H9 (cell line): ENCODE measurements around the gene NRG3. TPM values are rescaled to one million over a fixed set of nuclear protein-coding genes. Genes with fewer than 3 reads are reported as not detected.
"Not testable (repeated sequence)": the region's sequence is repeated elsewhere in the genome, so short reads cannot be mapped to it uniquely, and the experiment has no call there.

ENCODE experiments used
- DNase-seq: peaks from one replicate; pipeline ENCODE4 v3.0.0-alpha.2; 2017
- H2AFZ ChIP-seq: one replicate; pipeline ENCODE4 v1.6.1; 2013; ENCODE audit warnings: mild to moderate bottlenecking, low read length, control low read depth, moderate library complexity
- H2AK5ac ChIP-seq: 2 replicates; pipeline ENCODE4 v1.6.1; 2013; ENCODE audit warnings: low read length, control low read depth, mixed read lengths; ENCODE audit not compliant: insufficient read length
- H2BK120ac ChIP-seq: one replicate; pipeline ENCODE4 v1.6.1; 2013; ENCODE audit warnings: low read depth, mild to moderate bottlenecking, low read length, control low read depth, inconsistent platforms; ENCODE audit not compliant: poor library complexity, severe bottlenecking
- H2BK12ac ChIP-seq: 2 replicates; pipeline ENCODE4 v1.6.1; 2013; ENCODE audit warnings: low read length, control low read depth, mixed read lengths, low read depth; ENCODE audit not compliant: insufficient read length
- H2BK15ac ChIP-seq: 2 replicates; pipeline ENCODE4 v1.6.1; 2013; ENCODE audit warnings: low read depth, low read length, control low read depth
- H2BK20ac ChIP-seq: one replicate; pipeline ENCODE4 v1.6.1; 2013; ENCODE audit warnings: low read depth, mild to moderate bottlenecking, low read length, control low read depth, inconsistent platforms; ENCODE audit not compliant: poor library complexity, severe bottlenecking
- H2BK5ac ChIP-seq: 2 replicates; pipeline ENCODE4 v1.6.1; 2013; ENCODE audit warnings: low read length, control low read depth, mixed read lengths; ENCODE audit not compliant: insufficient read length
- H3K14ac ChIP-seq: 2 replicates; pipeline ENCODE4 v1.6.1; 2013; ENCODE audit warnings: low read length, control low read depth; ENCODE audit not compliant: insufficient read depth
- H3K18ac ChIP-seq: 2 replicates; pipeline ENCODE4 v1.6.1; 2013; ENCODE audit warnings: low read depth, mild to moderate bottlenecking, mixed read lengths, low read length, control low read depth; ENCODE audit not compliant: insufficient read length
- H3K23ac ChIP-seq: 2 replicates; pipeline ENCODE4 v1.6.1; 2013; ENCODE audit warnings: low read length, control low read depth, mixed read lengths, low read depth; ENCODE audit not compliant: insufficient read length
- H3K23me2 ChIP-seq: 2 replicates; pipeline ENCODE4 v1.6.1; 2013; ENCODE audit warnings: low read depth, mild to moderate bottlenecking, mixed read lengths, low read length, control low read depth; ENCODE audit not compliant: insufficient read length, poor library complexity, severe bottlenecking
- H3K27ac ChIP-seq: 2 replicates; pipeline ENCODE4 v1.5.1; 2013; ENCODE audit warnings: low read length, control low read depth, mixed read lengths, low read depth; ENCODE audit not compliant: insufficient read length
- H3K27me3 ChIP-seq: 2 replicates; pipeline ENCODE4 v1.6.1; 2013; ENCODE audit warnings: low read length, control low read depth, inconsistent platforms; ENCODE audit not compliant: insufficient read depth
- H3K4ac ChIP-seq: 2 replicates; pipeline ENCODE4 v1.6.1; 2013; ENCODE audit warnings: low read depth, mild to moderate bottlenecking, control low read depth, inconsistent platforms, low read length, moderate library complexity
- H3K4me1 ChIP-seq: 2 replicates; pipeline ENCODE4 v1.6.1; 2013; ENCODE audit warnings: low read length, control low read depth, inconsistent platforms; ENCODE audit not compliant: insufficient read depth
- H3K4me2 ChIP-seq: 2 replicates; pipeline ENCODE4 v1.6.1; 2013; ENCODE audit warnings: low read length, control low read depth, mixed read lengths; ENCODE audit not compliant: insufficient read length, insufficient read depth
- H3K56ac ChIP-seq: 2 replicates; pipeline ENCODE4 v1.6.1; 2013; ENCODE audit warnings: low read depth, mild to moderate bottlenecking, mixed read lengths, low read length, control low read depth; ENCODE audit not compliant: insufficient read length
- H3K79me1 ChIP-seq: 2 replicates; pipeline ENCODE4 v1.6.1; 2013; ENCODE audit warnings: low read depth, mild to moderate bottlenecking, moderate library complexity, low read length, control low read depth, inconsistent platforms; ENCODE audit not compliant: insufficient read depth, poor library complexity, severe bottlenecking
- H3K79me2 ChIP-seq: 2 replicates; pipeline ENCODE4 v1.6.1; 2013; ENCODE audit warnings: low read length, control low read depth, inconsistent platforms; ENCODE audit not compliant: insufficient read depth
- H3K9ac ChIP-seq: 2 replicates; pipeline ENCODE4 v1.6.1; 2013; ENCODE audit warnings: low read length, control low read depth, mixed read lengths; ENCODE audit not compliant: insufficient read length; ENCODE audit errors: extremely low read depth
- H3K9me3 ChIP-seq: one replicate; pipeline ENCODE4 v1.6.1; 2013; ENCODE audit warnings: low read depth, low read length, inconsistent platforms; ENCODE audit not compliant: control insufficient read depth
- H3T11ph ChIP-seq: one replicate; pipeline ENCODE4 v1.6.1; 2013; ENCODE audit warnings: mild to moderate bottlenecking, low read length, control low read depth, inconsistent platforms
- H4K20me1 ChIP-seq: one replicate; pipeline ENCODE4 v1.6.1; 2013; ENCODE audit not compliant: control insufficient read depth, insufficient read length, insufficient read depth
- H4K5ac ChIP-seq: 2 replicates; pipeline ENCODE4 v1.6.1; 2013; ENCODE audit warnings: low read depth, mild to moderate bottlenecking, mixed read lengths, low read length, control low read depth; ENCODE audit not compliant: insufficient read length
- H4K8ac ChIP-seq: replicated peaks from 2 replicates; pipeline ENCODE4 v1.6.1; 2013; ENCODE audit warnings: low read length, control low read depth, mixed read lengths, low read depth; ENCODE audit not compliant: insufficient read length
- H4K91ac ChIP-seq: 2 replicates; pipeline ENCODE4 v1.6.1; 2013; ENCODE audit warnings: low read depth, mild to moderate bottlenecking, moderate library complexity, mixed read lengths, low read length, control low read depth; ENCODE audit not compliant: insufficient read length
- H3K27ac Mint-ChIP-seq, 3 experiments: 2 replicates in 2 of 3; 3 replicates in 1 of 3; pipeline ENCODE4 v1.8.0; 2020 to 2021; ENCODE audit warnings: mixed read lengths in 3 of 3, mild to moderate bottlenecking in 1 of 3, moderate library complexity in 1 of 3
- H3K27me3 Mint-ChIP-seq: 2 replicates; pipeline ENCODE4 v1.8.0; 2021; ENCODE audit warnings: low read depth, mild to moderate bottlenecking, moderate library complexity, mixed read lengths
- H3K36me3 Mint-ChIP-seq, 3 experiments: 2 replicates in 2 of 3; 3 replicates in 1 of 3; pipeline ENCODE4 v1.8.0; 2020 to 2021; ENCODE audit warnings: low read depth in 3 of 3, mixed read lengths in 3 of 3; ENCODE audit not compliant: insufficient read depth in 1 of 3
- H3K4me1 Mint-ChIP-seq, 2 experiments: 2 replicates each; pipeline ENCODE4 v1.8.0; 2020; ENCODE audit warnings: mixed read lengths in 2 of 2
- H3K4me3 Mint-ChIP-seq, 2 experiments: 2 replicates in 1 of 2; 3 replicates in 1 of 2; pipeline ENCODE4 v1.8.0; 2020 to 2021; ENCODE audit warnings: mild to moderate bottlenecking in 2 of 2, mixed read lengths in 2 of 2, moderate library complexity in 1 of 2
- H3K9me3 Mint-ChIP-seq, 2 experiments: 2 replicates in 1 of 2; 3 replicates in 1 of 2; pipeline ENCODE4 v1.8.0; 2020; ENCODE audit warnings: mild to moderate bottlenecking in 2 of 2, mixed read lengths in 2 of 2, moderate library complexity in 1 of 2
- CTCF ChIP-seq: fragments of 200-600 bp; sonication (generic); conservative IDR thresholded peaks from 3 replicates; pipeline ENCODE4 v1.8.0; 2021; ENCODE audit warnings: antibody characterized with exemption, mild to moderate bottlenecking
- WGBS: extraction: QIAGEN DNeasy Blood & Tissue Kit; methylation state at CpG from one replicate; pipeline ENCODE4 v1.1.7; 2013; ENCODE audit warnings: missing lambda C conversion rate, low lambda C conversion rate, mixed read lengths; ENCODE audit not compliant: insufficient read length; ENCODE audit errors: extremely low coverage; 5-methylcytosine and 5-hydroxymethylcytosine counted together
- total RNA-seq: library from RNA; stranded (reverse); gene quantifications from 2 replicates; pipeline ENCODE4 v1.2.1, GENCODE V29; 2021

The NRG3 gene
- total RNA-seq, 1 experiment from 2014 or later = 1.6 TPM

- H3K4me1 Mint-ChIP-seq = no peaks in the 10 kb centered on the region
- WGBS = no CpG with 5 or more reads among the region's 2 CpGs
Observed at GRCh38 chr10:82340166-82340565, 465.2 kb downstream of the NRG3 start.

GRCh38 chr10:82349590-82349989, 474.6 kb downstream of the NRG3 start:
- H4K8ac ChIP-seq, H3K23me2 ChIP-seq, H3K9me3 ChIP-seq, H3T11ph ChIP-seq, H3K36me3 Mint-ChIP-seq, H3K79me1 ChIP-seq, H3K27me3 ChIP-seq, H3K4me1 ChIP-seq, H3K4ac ChIP-seq, H3K9ac ChIP-seq, H3K4me2 ChIP-seq, H3K4me1 Mint-ChIP-seq, H2BK12ac ChIP-seq, H4K5ac ChIP-seq, DNase-seq, H3K23ac ChIP-seq, H3K27me3 Mint-ChIP-seq, H2BK15ac ChIP-seq, H4K20me1 ChIP-seq, H3K79me2 ChIP-seq, H2AK5ac ChIP-seq, H2BK5ac ChIP-seq, H3K56ac ChIP-seq, H2AFZ ChIP-seq, H3K18ac ChIP-seq, H3K27ac ChIP-seq, H2BK20ac ChIP-seq, H4K91ac ChIP-seq, H2BK120ac ChIP-seq, H3K9me3 Mint-ChIP-seq: not testable (repeated sequence)
- Mint-ChIP-seq H3K4me3 (peak overlapping the region; percentile 58 to 60), H3K27ac (peak overlapping the region; percentile 55 to 96 (median 89); a peak in 6 of 7 replicates)
- no CpG with 5 or more reads among the region's 26 CpGs for WGBS
- H3K14ac ChIP-seq = peak overlapping the region; percentile 65; the same call in 1 of the 2 replicates

More at GRCh38 chr10:82340166-82340565, 465.2 kb downstream of the NRG3 start:
- Mint-ChIP-seq H3K36me3 (peaks cover 0 to 2% (median 0%) of the 10 kb centered on the region in 3 experiments; a peak in 1 of 7 replicates), H3K27me3 (no peaks in the 10 kb centered on the region), H3K27ac (no peak overlapping the region), H3K9me3 (no peaks in the 10 kb centered on the region; a peak in 1 of 5 replicates), H3K4me3 (no peak overlapping the region)
- no peak overlapping the region for H4K5ac ChIP-seq
- H4K20me1 ChIP-seq = no peaks in the 10 kb centered on the region
- H2BK5ac ChIP-seq = no peak overlapping the region
- no peaks in the 10 kb centered on the region for H3K79me1 ChIP-seq
- no peak overlapping the region for H3K27ac ChIP-seq
- no peak overlapping the region for H4K8ac ChIP-seq
- H4K91ac ChIP-seq = no peak overlapping the region
- H2BK12ac ChIP-seq = no peak overlapping the region
- H3K23ac ChIP-seq = no peak overlapping the region
- no peak overlapping the region for H3K9ac ChIP-seq
- no peak overlapping the region for H3K14ac ChIP-seq
- H3K23me2 ChIP-seq = no peaks in the 10 kb centered on the region
- no peak overlapping the region for H3K4ac ChIP-seq
- no peak overlapping the region for H3K56ac ChIP-seq
- no peak overlapping the region for H2BK15ac ChIP-seq
- no peak overlapping the region for H3K18ac ChIP-seq
- no peak overlapping the region for H3T11ph ChIP-seq
- H3K9me3 ChIP-seq = no peaks in the 10 kb centered on the region
- H3K4me1 ChIP-seq = no peaks in the 10 kb centered on the region
- no peak overlapping the region for H2BK20ac ChIP-seq
- no peak for DNase-seq
- no peaks in the 10 kb centered on the region for H3K79me2 ChIP-seq
- H2BK120ac ChIP-seq = no peak overlapping the region
- no peak overlapping the region for H2AK5ac ChIP-seq
- no peak for TF ChIP-seq CTCF
- H3K4me2 ChIP-seq = no peak overlapping the region
- H2AFZ ChIP-seq = no peak overlapping the region
- H3K27me3 ChIP-seq = no peaks in the 10 kb centered on the region
